GM18505 (cell line): ENCODE results near the gene UNC13B.
"Not testable (repeated sequence)": the region's sequence is repeated elsewhere in the genome, so short reads cannot be mapped to it uniquely, and the experiment has no call there.

Source experiments
- ATAC-seq: cut with Tn5 transposase; IDR thresholded peaks from one replicate; pipeline ENCODE4 v1.9.1; 2021; ENCODE audit not compliant: unreplicated experiment
- POLR2A ChIP-seq: IDR thresholded peaks from 4 replicates; pipeline ENCODE4 v1.6.1; 2011; ENCODE audit warnings: borderline replicate concordance; ENCODE audit not compliant: insufficient read depth, insufficient read length; ENCODE audit errors: extremely low read depth

UNC13B gene

DNA sequence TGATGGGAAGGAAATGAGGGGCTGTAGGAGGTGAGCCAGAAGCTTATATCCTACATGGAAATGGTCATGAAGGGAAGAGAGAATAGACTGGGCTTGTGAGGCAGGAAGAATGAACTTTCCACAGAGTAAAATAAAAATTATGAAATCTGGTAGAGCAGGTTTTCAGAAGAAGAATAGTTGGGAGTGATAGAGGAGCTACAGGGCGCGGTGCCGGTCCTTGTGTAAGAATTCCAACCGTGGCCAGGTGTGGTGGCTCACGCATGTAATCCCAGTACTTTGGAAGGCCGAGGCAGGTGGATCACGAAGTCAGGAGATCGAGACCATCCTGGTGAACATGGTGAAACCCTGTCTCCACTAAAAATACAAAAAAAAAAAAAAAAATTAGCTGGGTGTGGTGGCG lies 8.9 kb upstream of the UNC13B start:
- TF ChIP-seq POLR2A: no peak
- ATAC-seq: no peak

GRCh38 chr9:35156781-35157180 lies 5.0 kb upstream of the UNC13B start:
- no peak for ATAC-seq
- no peak for TF ChIP-seq POLR2A

DNA sequence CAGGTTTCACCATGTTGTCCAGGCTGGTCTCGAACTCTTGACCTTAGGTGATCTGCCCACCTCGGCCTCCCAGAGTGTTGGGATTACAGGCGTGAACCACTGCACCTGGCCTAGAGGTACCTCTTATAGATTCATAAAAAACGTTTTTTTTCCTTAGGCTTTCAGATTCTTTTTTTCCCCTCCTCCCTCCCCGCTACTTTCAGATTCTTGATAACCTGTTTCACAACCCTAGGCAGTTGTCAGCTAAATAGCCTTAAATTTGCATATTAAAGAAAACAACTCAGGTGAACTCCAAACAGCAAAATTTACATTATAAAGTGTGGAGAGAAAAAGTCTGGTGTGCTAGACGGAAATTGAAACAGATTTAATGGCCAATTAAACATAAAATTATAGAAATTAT lies 4.0 kb upstream of the UNC13B start:
- not testable (repeated sequence) for ATAC-seq

GRCh38 chr9:35158501-35159280 lies 3.1 kb upstream of the UNC13B start:
- no peak for TF ChIP-seq POLR2A
- no peak for ATAC-seq

- ATAC-seq: no peak
- no peak for TF ChIP-seq POLR2A
Observed at GRCh38 chr9:35162605-35163315, 951 bp downstream of the UNC13B start.

- TF ChIP-seq POLR2A: no peak
- no peak for ATAC-seq
Observed at GRCh38 chr9:35163413-35163812, 1.6 kb downstream of the UNC13B start.

GRCh38 chr9:35164711-35165110 lies 2.9 kb downstream of the UNC13B start:
- ATAC-seq: no peak
- no peak for TF ChIP-seq POLR2A

GRCh38 chr9:35167429-35167828 lies 5.6 kb downstream of the UNC13B start:
- not testable (repeated sequence) for ATAC-seq

DNA sequence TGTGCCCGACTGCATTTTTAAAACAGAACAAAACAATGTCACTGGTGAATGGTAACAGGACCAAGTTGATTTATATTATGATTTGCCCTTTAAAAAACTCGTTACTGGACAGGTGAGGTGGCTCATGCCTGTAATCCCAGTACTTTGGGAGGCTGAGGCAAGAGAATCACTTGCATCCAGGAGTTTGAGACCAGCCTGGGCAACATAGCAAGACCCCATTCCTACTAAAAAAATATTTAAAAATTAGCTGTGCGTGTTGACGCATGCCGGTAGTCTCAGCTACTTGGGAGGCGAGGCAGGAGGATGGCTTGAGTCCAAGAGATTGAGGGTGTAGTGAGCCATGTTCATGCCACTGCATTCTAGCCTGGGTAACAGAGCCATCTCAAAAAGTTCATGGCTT lies 7.2 kb downstream of the UNC13B start:
- TF ChIP-seq POLR2A: no peak
- ATAC-seq: no peak

- TF ChIP-seq POLR2A: no peak
- ATAC-seq: no peak
Observed at GRCh38 chr9:35172878-35173277, 11.1 kb downstream of the UNC13B start.

- no peak for ATAC-seq
- TF ChIP-seq POLR2A: no peak
Observed at GRCh38 chr9:35177520-35177919, 15.7 kb downstream of the UNC13B start.

DNA sequence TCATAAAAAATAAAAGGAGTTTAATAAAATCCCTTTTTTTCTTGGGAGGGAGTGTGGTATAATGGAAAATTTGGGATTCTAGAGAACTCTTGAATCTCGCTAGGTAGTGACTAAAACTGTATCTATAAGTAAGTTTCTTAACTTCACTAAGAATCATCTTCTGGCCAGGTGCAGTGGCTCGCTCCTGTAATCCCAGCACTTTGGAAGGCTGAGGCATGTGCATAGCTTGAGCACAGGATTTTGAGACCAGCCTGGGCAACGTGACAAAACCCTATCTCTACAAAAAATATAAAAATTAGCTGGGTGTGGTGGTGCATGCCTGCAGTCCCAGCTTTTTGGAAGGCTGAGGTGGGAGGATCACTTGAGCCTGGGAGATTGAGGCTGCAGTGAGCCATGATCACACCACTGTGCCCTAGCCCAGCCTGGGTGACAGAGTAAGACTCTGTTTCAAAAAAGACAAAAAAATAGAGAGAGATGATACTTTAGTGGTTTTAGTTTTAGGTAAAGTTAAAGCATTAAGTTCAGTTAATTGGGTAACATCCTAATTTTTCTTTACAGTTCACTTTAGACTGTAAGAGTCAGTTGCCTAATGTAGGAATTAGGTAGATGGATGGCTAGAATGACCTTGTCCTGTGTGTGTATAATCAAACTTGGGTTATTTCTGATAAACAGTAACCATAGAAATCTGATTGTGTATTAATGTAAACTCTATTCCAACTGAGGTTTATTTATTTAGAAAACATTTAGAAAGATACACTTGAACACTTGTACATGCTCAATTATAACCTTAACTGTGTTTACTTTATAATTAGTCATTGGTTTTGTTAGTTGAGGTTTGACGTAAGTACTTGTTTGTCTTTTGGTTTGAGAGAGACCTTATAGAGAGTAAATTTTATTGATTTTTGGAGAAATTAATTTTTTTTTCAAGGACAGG lies 17.8 kb downstream of the UNC13B start:
- ATAC-seq: no peak
- TF ChIP-seq POLR2A: no peak

DNA sequence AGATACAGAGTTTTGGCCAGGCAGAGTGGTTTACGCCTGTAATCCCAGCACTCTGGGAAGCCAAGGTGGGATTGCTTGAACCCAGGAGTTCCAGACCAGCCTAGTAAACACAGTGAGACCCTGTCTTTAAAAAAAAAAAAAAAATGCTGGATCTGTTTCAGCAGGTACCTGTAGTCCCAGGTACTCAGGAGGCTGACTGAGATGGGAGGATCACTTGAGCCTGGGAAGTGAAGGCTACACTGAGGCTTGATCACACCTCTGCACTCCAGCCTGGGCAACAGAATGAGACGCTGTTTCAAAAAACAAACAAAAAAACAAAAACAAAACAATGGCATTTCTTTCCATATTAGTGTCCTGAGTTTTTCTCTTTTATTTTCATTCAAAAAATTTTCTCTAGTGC lies 19.0 kb downstream of the UNC13B start:
- no peak for TF ChIP-seq POLR2A
- no peak for ATAC-seq

- ATAC-seq: not testable (repeated sequence)
Observed at GRCh38 chr9:35182401-35182800, 20.6 kb downstream of the UNC13B start.

DNA sequence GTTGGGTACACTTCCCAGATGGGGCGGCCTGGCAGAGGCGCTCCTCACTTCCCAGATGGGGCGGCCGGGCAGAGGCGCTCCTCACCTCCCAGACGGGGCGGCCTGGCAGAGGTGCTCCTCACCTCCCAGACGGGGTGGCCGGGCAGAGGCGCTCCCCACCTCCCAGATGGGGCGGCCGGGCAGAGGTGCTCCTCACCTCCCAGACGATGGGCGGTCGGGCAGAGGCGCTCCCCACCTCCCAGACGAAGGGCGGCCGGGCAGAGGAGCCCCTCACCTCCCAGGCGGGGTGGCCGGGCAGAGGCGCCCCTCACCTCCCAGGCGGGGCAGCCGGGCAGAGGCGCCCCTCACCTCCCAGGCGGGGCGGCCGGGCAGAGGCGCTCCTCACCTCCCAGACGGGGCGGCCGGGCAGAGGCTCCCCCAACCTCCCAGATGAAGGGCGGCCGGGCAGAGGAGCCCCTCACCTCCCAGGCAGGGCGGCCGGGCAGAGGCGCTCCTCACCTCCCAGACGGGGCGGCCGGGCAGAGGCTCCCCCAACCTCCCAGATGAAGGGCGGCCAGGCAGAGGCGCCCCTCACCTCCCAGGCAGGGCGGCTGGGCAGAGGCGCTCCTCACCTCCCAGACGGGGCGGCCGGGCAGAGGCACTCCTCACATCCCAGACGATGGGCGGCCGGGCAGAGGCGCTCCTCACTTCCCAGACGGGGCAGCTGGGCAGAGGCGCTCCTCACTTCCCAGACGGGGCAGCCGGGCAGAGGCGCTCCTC lies 21.4 kb downstream of the UNC13B start:
- ATAC-seq: not testable (repeated sequence)

DNA sequence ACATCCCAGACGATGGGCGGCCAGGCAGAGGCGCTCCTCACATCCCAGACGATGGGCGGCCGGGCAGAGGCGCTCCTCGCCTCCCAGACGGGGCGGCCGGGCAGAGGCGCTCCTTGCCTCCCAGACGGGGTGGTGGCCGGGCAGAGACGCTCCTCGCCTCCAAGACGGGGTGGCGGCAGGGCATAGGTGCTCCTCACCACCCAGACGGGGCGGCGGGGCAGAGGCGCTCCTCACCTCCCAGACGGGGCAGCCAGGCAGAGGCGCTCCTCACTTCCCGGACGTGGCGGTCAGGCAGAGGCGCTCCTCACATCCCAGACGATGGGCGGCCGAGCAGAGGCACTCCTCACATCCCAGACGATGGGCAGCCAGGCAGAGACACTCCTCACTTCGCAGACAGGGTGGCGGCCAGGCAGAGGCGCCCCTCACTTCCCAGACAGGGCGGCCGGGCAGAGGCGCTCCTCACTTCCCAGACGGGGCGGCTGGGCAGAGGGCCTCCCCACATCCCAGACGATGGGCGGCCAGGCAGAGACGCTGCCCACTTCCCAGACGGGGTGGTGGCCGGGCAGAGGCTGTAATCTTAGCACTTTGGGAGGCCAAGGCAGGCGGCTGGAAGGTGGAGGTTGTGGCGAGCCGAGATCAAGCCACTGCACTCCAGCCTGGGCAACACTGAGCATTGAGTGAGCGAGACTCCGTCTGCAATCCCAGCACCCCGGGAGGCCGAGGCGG lies 22.1 kb downstream of the UNC13B start:
- ATAC-seq: not testable (repeated sequence)
